Measurements from ENCODE around the gene DNAH1. TPM values are rescaled to one million over a fixed set of nuclear protein-coding genes. Genes with fewer than 3 reads are reported as not detected.
A peak's percentile ranks its signal among the peaks of the same experiment; 100 is the strongest.

Gene DNAH1
- total RNA-seq, 1 donor from 2014 or later: 3.3 TPM

GRCh38 chr3:52388933-52389332 lies 72.8 kb downstream of the DNAH1 start:
- Mint-ChIP-seq H3K27ac (ENCODE audit: unreplicated experiment) (no peak overlapping the region), H3K4me1 (ENCODE audit: unreplicated experiment) (no peaks in the 10 kb centered on the region), H3K27me3 (ENCODE audit: unreplicated experiment) (peaks cover 10% of the 10 kb centered on the region), H3K36me3 (ENCODE audit: low read depth, unreplicated experiment) (no peaks in the 10 kb centered on the region), H3K9me3 (ENCODE audit: unreplicated experiment) (no peaks in the 10 kb centered on the region), H3K4me3 (ENCODE audit: unreplicated experiment) (no peak overlapping the region)
- DNase-seq (ENCODE audit: low spot score): no peak
- TF ChIP-seq, protein P1, sequence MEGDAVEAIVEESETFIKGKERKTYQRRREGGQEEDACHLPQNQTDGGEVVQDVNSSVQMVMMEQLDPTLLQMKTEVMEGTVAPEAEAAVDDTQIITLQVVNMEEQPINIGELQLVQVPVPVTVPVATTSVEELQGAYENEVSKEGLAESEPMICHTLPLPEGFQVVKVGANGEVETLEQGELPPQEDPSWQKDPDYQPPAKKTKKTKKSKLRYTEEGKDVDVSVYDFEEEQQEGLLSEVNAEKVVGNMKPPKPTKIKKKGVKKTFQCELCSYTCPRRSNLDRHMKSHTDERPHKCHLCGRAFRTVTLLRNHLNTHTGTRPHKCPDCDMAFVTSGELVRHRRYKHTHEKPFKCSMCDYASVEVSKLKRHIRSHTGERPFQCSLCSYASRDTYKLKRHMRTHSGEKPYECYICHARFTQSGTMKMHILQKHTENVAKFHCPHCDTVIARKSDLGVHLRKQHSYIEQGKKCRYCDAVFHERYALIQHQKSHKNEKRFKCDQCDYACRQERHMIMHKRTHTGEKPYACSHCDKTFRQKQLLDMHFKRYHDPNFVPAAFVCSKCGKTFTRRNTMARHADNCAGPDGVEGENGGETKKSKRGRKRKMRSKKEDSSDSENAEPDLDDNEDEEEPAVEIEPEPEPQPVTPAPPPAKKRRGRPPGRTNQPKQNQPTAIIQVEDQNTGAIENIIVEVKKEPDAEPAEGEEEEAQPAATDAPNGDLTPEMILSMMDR (IDR thresholded peaks at IDR 0.05; ENCODE audit: unreplicated experiment): no peak

- TF ChIP-seq, protein P1 (IDR thresholded peaks at IDR 0.05; ENCODE audit: unreplicated experiment): no peak
- Mint-ChIP-seq H3K4me3 (ENCODE audit: unreplicated experiment) (no peak overlapping the region), H3K4me1 (ENCODE audit: unreplicated experiment) (no peaks in the 10 kb centered on the region), H3K27ac (ENCODE audit: unreplicated experiment) (no peak overlapping the region), H3K36me3 (ENCODE audit: low read depth, unreplicated experiment) (no peaks in the 10 kb centered on the region), H3K9me3 (ENCODE audit: unreplicated experiment) (no peaks in the 10 kb centered on the region), H3K27me3 (ENCODE audit: unreplicated experiment) (peaks cover 10% of the 10 kb centered on the region)
- DNase-seq (ENCODE audit: low spot score): no peak
Measured at GRCh38 chr3:52391096-52391495, 75.0 kb downstream of the DNAH1 start.

DNA sequence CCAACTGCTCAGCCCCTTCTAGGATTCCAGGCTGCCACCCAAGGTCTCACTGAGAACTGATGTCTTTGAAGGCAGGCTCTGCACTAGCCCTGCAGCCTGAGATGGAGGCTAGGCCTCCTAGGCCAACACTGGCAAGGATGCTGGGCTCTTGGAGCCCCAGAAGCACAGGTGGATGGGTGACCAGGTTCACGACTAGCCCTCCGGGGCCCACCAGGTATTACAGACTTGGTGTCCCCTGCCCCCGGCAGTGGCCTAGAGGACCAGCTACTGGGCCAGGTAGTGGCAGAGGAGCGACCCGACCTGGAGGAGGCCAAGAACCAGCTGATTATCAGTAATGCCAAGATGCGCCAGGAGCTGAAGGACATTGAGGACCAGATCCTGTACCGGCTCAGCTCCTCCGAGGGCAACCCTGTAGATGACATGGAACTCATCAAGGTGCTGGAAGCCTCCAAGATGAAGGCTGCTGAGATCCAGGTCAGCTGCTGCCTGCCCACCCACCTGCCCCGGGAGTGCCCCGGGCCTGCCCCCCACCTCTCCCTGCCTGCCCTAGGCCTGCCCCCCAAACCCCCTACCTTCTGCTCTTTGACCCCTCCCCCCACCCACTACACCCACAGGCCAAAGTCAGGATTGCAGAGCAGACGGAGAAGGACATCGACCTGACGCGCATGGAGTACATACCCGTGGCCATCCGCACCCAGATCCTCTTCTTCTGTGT lies 76.3 kb downstream of the DNAH1 start:
- no peaks in the 10 kb centered on the region for H3K9me3 Mint-ChIP-seq (ENCODE audit: unreplicated experiment)
- no peak overlapping the region for H3K27ac Mint-ChIP-seq (ENCODE audit: unreplicated experiment)
- no peak overlapping the region for H3K4me3 Mint-ChIP-seq (ENCODE audit: unreplicated experiment)
- H3K27me3 Mint-ChIP-seq (ENCODE audit: unreplicated experiment): peaks cover 13% of the 10 kb centered on the region
- TF ChIP-seq, protein P1 (IDR thresholded peaks at IDR 0.05; ENCODE audit: unreplicated experiment): no peak
- no peaks in the 10 kb centered on the region for H3K4me1 Mint-ChIP-seq (ENCODE audit: unreplicated experiment)
- no peak for DNase-seq (ENCODE audit: low spot score)
- no peaks in the 10 kb centered on the region for H3K36me3 Mint-ChIP-seq (ENCODE audit: low read depth, unreplicated experiment)

DNA sequence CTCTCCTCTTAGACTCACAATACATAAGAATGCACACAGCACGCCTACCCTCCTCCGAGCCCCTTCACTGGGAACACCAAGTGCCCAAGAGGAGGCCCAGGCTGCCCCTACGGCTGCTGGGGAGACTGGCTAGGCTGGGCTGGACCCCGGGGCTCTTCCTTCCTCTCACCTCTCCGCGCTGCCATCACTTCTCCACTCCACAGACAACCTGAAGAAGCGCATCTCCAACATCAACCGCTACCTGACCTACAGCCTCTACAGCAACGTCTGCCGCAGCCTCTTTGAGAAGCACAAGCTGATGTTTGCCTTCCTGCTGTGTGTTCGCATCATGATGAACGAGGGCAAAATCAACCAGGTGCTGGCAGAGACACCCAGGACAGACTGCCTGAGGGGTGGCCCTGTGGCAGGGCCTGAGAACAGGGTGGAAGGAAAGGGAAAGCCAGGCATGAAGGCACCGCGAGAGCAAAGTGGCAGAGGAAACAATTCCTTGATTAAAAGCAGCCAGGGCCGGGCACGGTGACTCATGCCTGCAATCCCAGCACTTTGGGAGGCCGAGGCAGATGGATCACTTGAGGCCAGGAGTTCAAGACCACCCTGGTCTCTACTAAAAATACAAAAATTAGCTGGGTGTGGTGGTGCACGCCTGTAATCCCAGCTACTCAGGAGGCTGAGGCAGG lies 77.2 kb downstream of the DNAH1 start:
- peak overlapping the region; percentile 48 for H3K4me3 Mint-ChIP-seq (ENCODE audit: unreplicated experiment)
- no peaks in the 10 kb centered on the region for H3K9me3 Mint-ChIP-seq (ENCODE audit: unreplicated experiment)
- DNase-seq (ENCODE audit: low spot score): no peak
- H3K27ac Mint-ChIP-seq (ENCODE audit: unreplicated experiment): no peak overlapping the region
- H3K4me1 Mint-ChIP-seq (ENCODE audit: unreplicated experiment): no peaks in the 10 kb centered on the region
- TF ChIP-seq, protein P1 (IDR thresholded peaks at IDR 0.05; ENCODE audit: unreplicated experiment): no peak
- no peaks in the 10 kb centered on the region for H3K36me3 Mint-ChIP-seq (ENCODE audit: low read depth, unreplicated experiment)
- H3K27me3 Mint-ChIP-seq (ENCODE audit: unreplicated experiment): peaks cover 15% of the 10 kb centered on the region

Data from endothelial cell (in vitro differentiated cells).